GM18499 (cell line): ENCODE measurements around the gene SFTPD.
"Not testable (repeated sequence)": the region's sequence is repeated elsewhere in the genome, so short reads cannot be mapped to it uniquely, and the experiment has no call there.

ENCODE experiments used
- ATAC-seq: cut with Tn5 transposase; IDR thresholded peaks from one replicate; pipeline ENCODE4 v1.9.1; 2021; ENCODE audit warnings: moderate number of reproducible peaks; ENCODE audit not compliant: insufficient read depth, unreplicated experiment

SFTPD gene

GRCh38 chr10:79928028-79928583 lies 20.8 kb downstream of the SFTPD start:
- no peak for ATAC-seq

- no peak for ATAC-seq
These were observed 21.6 kb downstream of the SFTPD start for GRCh38 chr10:79927111-79927828.

- ATAC-seq: no peak
These were observed 22.9 kb downstream of the SFTPD start for GRCh38 chr10:79926037-79926436.

- ATAC-seq: no peak
These were observed 23.3 kb downstream of the SFTPD start for GRCh38 chr10:79925614-79926013.

- no peak for ATAC-seq
These were observed 25.2 kb downstream of the SFTPD start for GRCh38 chr10:79923669-79924068.

- ATAC-seq: no peak
These were observed 25.8 kb downstream of the SFTPD start for GRCh38 chr10:79923145-79923544.

GRCh38 chr10:79922011-79922412 lies 26.9 kb downstream of the SFTPD start:
- ATAC-seq: not testable (repeated sequence)

GRCh38 chr10:79915838-79916237 lies 33.1 kb downstream of the SFTPD start:
- ATAC-seq: not testable (repeated sequence)

- ATAC-seq: not testable (repeated sequence)
These were observed 34.4 kb downstream of the SFTPD start for GRCh38 chr10:79914512-79914911.

- no peak for ATAC-seq
These were observed 38.1 kb downstream of the SFTPD start for GRCh38 chr10:79910836-79911235.

- ATAC-seq: peak; percentile 61
These were observed 38.6 kb downstream of the SFTPD start for GRCh38 chr10:79910344-79910743.

- no peak for ATAC-seq
These were observed 43.3 kb downstream of the SFTPD start for GRCh38 chr10:79905322-79906314.

- no peak for ATAC-seq
These were observed 44.1 kb downstream of the SFTPD start for GRCh38 chr10:79904671-79905321.

GRCh38 chr10:79901571-79901970 lies 47.3 kb downstream of the SFTPD start:
- ATAC-seq: not testable (repeated sequence)

GRCh38 chr10:79898597-79899325 lies 50.1 kb downstream of the SFTPD start:
- no peak for ATAC-seq

GRCh38 chr10:79892896-79893295 lies 56.0 kb downstream of the SFTPD start:
- ATAC-seq: not testable (repeated sequence)

GRCh38 chr10:79890469-79890868 lies 58.4 kb downstream of the SFTPD start:
- no peak for ATAC-seq

- not testable (repeated sequence) for ATAC-seq
These were observed 59.9 kb downstream of the SFTPD start for GRCh38 chr10:79888984-79889383.
